Spleen (tissue), 7 donors: ENCODE measurements around the gene PARP1.

ENCODE experiments used
- CTCF ChIP-seq, 11 experiments: fragments of 200-600 bp in 7 of 11; fragments of 450-650 bp in 4 of 11; sonication (generic) in 4 of 11; IDR thresholded peaks in 8 of 11; conservative IDR thresholded peaks in 3 of 11; 1 replicate in 7 of 11; 2 replicates in 4 of 11; pipeline versions ENCODE4 v1.4.0 to v1.8.0; 2016 to 2021; ENCODE audit warnings: antibody characterized with exemption in 11 of 11, inconsistent platforms in 4 of 11, mild to moderate bottlenecking in 1 of 11
- POLR2A ChIP-seq, 3 donors: fragments of 450-650 bp; IDR thresholded peaks; one replicate each; pipeline ENCODE4 v1.5.1; 2017; ENCODE audit warnings: antibody characterized with exemption in 3 of 3, mild to moderate bottlenecking in 1 of 3
- donor health status: DM: no; HTN: no; CAD: no; lungs with moderate emphysema.
- donor health status: DM: no; HTN: no; CAD: no.
- donor health status: DM: no; HTN: no; CAD: no.

DNA sequence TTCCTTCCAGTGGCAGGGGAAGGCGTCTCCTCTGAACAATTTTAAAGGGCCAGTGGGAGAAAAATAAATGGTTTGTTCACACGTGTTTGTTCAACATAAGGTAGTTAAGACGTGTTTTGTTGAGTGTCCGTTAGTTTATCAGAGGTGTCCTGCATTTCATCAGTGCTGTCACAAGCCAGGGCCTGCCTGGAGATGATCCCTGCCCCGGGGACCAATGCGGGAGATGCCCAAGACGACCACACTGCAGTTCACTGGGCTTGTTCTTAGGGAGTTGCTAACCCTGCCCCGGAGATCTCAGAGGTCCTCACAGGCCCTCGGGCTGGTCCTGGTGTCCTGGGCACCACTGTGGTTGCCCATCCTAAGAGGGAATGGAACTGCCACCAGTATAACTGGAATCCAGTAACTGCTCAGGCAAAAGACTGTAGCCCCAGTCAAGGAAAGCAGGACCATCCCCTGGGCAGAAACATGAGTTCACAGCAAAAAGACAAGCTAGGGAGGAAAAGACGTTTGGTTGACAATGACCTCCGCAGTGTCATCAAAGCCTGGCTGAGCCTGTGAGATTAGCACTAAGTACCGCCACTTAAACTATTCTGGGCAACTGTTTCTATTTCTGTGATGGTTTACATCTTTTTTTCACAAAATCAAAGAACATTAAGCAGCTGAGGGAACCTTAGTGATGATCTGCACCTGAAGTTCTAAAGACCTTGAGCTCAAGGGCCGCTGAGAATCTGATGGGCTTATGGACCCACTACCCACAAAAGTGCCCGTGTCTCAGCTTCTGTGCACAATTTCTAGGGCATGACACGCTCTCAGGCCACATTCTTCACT is 54.0 kb downstream of the PARP1 start:
- no peak for TF ChIP-seq CTCF (IDR thresholded peaks at IDR 0.05 in 8 of 11, conservative IDR thresholded peaks at IDR 0.05 in 3 of 11)
- no peak for TF ChIP-seq POLR2A (IDR thresholded peaks at IDR 0.05)
